Measurements from ENCODE around the gene SH3RF1.

DNA sequence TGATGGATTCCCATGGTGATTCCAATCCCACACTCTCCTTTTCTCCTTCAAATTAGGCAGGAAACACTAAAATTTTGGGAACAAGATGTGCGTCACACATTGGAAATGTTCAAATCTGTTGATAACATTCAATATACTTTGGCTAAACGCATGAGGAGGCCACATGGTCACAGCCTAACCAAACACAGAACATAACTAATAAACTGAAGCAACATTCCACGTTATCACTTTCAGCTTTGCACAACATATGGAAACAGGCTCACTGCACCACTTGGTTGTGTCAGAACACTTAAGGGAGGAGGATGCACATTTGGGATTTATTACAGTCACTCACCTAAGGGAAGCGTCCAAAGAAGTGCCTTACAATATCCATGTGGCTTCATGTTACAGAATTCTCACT is 4.7 kb downstream of the SH3RF1 start:
- TF ChIP-seq BCL11A (IDR thresholded peaks at IDR 0.05; ENCODE audit: low read depth, low read length) (no peak), ATF7 (IDR thresholded peaks at IDR 0.05; ENCODE audit: low read depth) (no peak), SMAD1 (IDR thresholded peaks at IDR 0.05; ENCODE audit: low read depth, partially characterized antibody) (no peak), GATAD2B (conservative IDR thresholded peaks at IDR 0.05; ENCODE audit: low read depth) (no peak)

Data from GM12878 (cell line).